Lung (tissue), 12 donors: ENCODE measurements around the gene ST6GALNAC3. TPM values are rescaled to one million over a fixed set of nuclear protein-coding genes. Genes with fewer than 3 reads are reported as not detected.

Experiments used
- ATAC-seq: fragments of 200-7000 bp; cut with Tn5 transposase; one replicate; pipeline ENCODE4 v1.9.1; 2020; ENCODE audit warnings: moderate number of reproducible peaks; ENCODE audit not compliant: insufficient read depth, low FRiP score
- DNase-seq, 3 donors: peaks; one replicate each; pipeline ENCODE4 v3.0.0-alpha.2; 2013 to 2017
- H3K27ac ChIP-seq, 2 donors: one replicate each; pipeline ENCODE4 v1.5.1; 2013; ENCODE audit warnings: mild to moderate bottlenecking in 2 of 2, moderate library complexity in 2 of 2, control low read depth in 1 of 2, inconsistent platforms in 1 of 2, low read depth in 1 of 2, low read length in 1 of 2
- H3K27me3 ChIP-seq, 3 donors: one replicate each; pipeline ENCODE4 v1.5.1; 2013; ENCODE audit warnings: low read length in 2 of 3; ENCODE audit not compliant: control insufficient read depth in 3 of 3, insufficient read depth in 3 of 3
- H3K36me3 ChIP-seq, 4 donors: one replicate each; pipeline ENCODE4 v1.5.1; 2013; ENCODE audit warnings: low read length in 4 of 4, mild to moderate bottlenecking in 1 of 4, moderate library complexity in 1 of 4; ENCODE audit not compliant: control insufficient read depth in 4 of 4, insufficient read depth in 4 of 4
- H3K4me1 ChIP-seq, 5 donors: one replicate each; pipeline ENCODE4 v1.5.1; 2013; ENCODE audit warnings: low read length in 5 of 5, mild to moderate bottlenecking in 2 of 5, moderate library complexity in 1 of 5; ENCODE audit not compliant: control insufficient read depth in 5 of 5, insufficient read depth in 5 of 5
- H3K4me3 ChIP-seq: one replicate; pipeline ENCODE4 v1.5.1; 2013; ENCODE audit warnings: mild to moderate bottlenecking, control low read depth, moderate library complexity
- H3K9ac ChIP-seq, 2 donors: one replicate each; pipeline ENCODE4 v1.5.1; 2013; ENCODE audit warnings: low read length in 2 of 2, control low read depth in 1 of 2; ENCODE audit not compliant: insufficient read depth in 1 of 2
- H3K9me3 ChIP-seq, 4 donors: one replicate each; pipeline ENCODE4 v1.5.1; 2013; ENCODE audit warnings: low read length in 3 of 4, mild to moderate bottlenecking in 1 of 4, moderate library complexity in 1 of 4; ENCODE audit not compliant: control insufficient read depth in 4 of 4, insufficient read depth in 3 of 4
- CTCF ChIP-seq: IDR thresholded peaks from 2 replicates; pipeline ENCODE4 v1.5.1; 2012; ENCODE audit warnings: mild to moderate bottlenecking; ENCODE audit errors: control extremely low read depth, extremely low read depth
- WGBS, 2 donors: extraction: QIAGEN DNeasy Blood & Tissue Kit; methylation state at CpG; one replicate each; pipeline ENCODE4 v1.1.7; 2013; 5-methylcytosine and 5-hydroxymethylcytosine counted together
- polyA plus RNA-seq, 2 donors: library from polyadenylated mRNA; stranded (reverse); fragments of 200-250 nt; gene quantifications; one replicate each; pipeline ENCODE4 v1.2.1, GENCODE V29; 2013
- total RNA-seq, 2 donors: library from RNA; depleted of rRNA in 1 of 2; stranded (reverse); fragments of >200 nt in 1 of 2; gene quantifications; one replicate each; pipeline ENCODE4 v1.2.1, GENCODE V29; 2014 to 2021
- donor health status: control.
- donor health status: control.
- donor health status: Bipolar disorder and iron deficiency.
- donor health status: healthy.
- donor health status: DM: yes; HTN: yes; CAD: no.

ST6GALNAC3 gene
- total and polyA plus RNA-seq, 4 donors: 2.7 to 17.9 (median 12.2) TPM

GRCh38 chr1:76477156-76477555 is 402.6 kb downstream of the ST6GALNAC3 start:
- no peak overlapping the region for H3K27ac ChIP-seq
- no peak for DNase-seq
- H3K9me3 ChIP-seq: peaks cover 0 to 2% (median 0%) of the 10 kb centered on the region in 4 donors
- no peak overlapping the region for H3K4me3 ChIP-seq
- no peaks in the 10 kb centered on the region for H3K36me3 ChIP-seq
- H3K9ac ChIP-seq: no peak overlapping the region
- no peaks in the 10 kb centered on the region for H3K4me1 ChIP-seq
- H3K27me3 ChIP-seq: no peaks in the 10 kb centered on the region
- no peak for ATAC-seq
- TF ChIP-seq CTCF: no peak

- H3K36me3 ChIP-seq: no peaks in the 10 kb centered on the region
- DNase-seq (no peak), ATAC-seq (no peak)
- H3K4me3 ChIP-seq: no peak overlapping the region
- no peaks in the 10 kb centered on the region for H3K4me1 ChIP-seq
- peaks cover 0 to 2% (median 0%) of the 10 kb centered on the region in 4 donors for H3K9me3 ChIP-seq
- H3K27ac ChIP-seq: no peak overlapping the region
- no peak overlapping the region for H3K9ac ChIP-seq
- H3K27me3 ChIP-seq: no peaks in the 10 kb centered on the region
- TF ChIP-seq CTCF: no peak
Observed at GRCh38 chr1:76480827-76481226, 406.3 kb downstream of the ST6GALNAC3 start.

- H3K36me3 ChIP-seq: no peaks in the 10 kb centered on the region
- no peak for ATAC-seq
- no peak overlapping the region for H3K9ac ChIP-seq
- H3K4me1 ChIP-seq: no peaks in the 10 kb centered on the region
- DNase-seq: no peak
- WGBS, 2 donors: 92 to 94% methylated on average over 1 of the region's 1 CpG
- H3K4me3 ChIP-seq: no peak overlapping the region
- peaks cover 0 to 2% (median 0%) of the 10 kb centered on the region in 4 donors for H3K9me3 ChIP-seq
- TF ChIP-seq CTCF: no peak
- H3K27ac ChIP-seq: no peak overlapping the region
- no peaks in the 10 kb centered on the region for H3K27me3 ChIP-seq
Observed at GRCh38 chr1:76481672-76482071, 407.1 kb downstream of the ST6GALNAC3 start.

GRCh38 chr1:76482272-76482671 is 407.7 kb downstream of the ST6GALNAC3 start:
- Histone ChIP-seq H3K27me3 (no peaks in the 10 kb centered on the region), H3K27ac (no peak overlapping the region), H3K36me3 (no peaks in the 10 kb centered on the region), H3K4me3 (no peak overlapping the region), H3K9me3 (peaks cover 0 to 2% (median 0%) of the 10 kb centered on the region in 4 donors), H3K4me1 (no peaks in the 10 kb centered on the region), H3K9ac (no peak overlapping the region)
- DNase-seq: no peak
- WGBS, 2 donors: 39 to 84% methylated on average over 2 of the region's 2 CpGs
- TF ChIP-seq CTCF: no peak
- no peak for ATAC-seq
